Prostate gland (tissue), 2 donors: ENCODE data around the gene RPP21. TPM values are rescaled to one million over a fixed set of nuclear protein-coding genes. Genes with fewer than 3 reads are reported as not detected.
A peak's percentile ranks its signal among the peaks of the same experiment; 100 is the strongest.

Experiments used
- DNase-seq: peaks from one replicate; pipeline ENCODE4 v3.0.0-alpha.2; 2019; ENCODE audit warnings: low spot score
- H3K27ac ChIP-seq, 2 donors: fragments of 200-600 bp; sonication (generic); 2 replicates each; pipeline ENCODE4 v1.5.1; 2017 to 2019
- H3K27me3 ChIP-seq: fragments of 200-600 bp; sonication (generic); replicated peaks from 2 replicates; pipeline ENCODE4 v1.5.1; 2019; ENCODE audit not compliant: insufficient read depth
- H3K36me3 ChIP-seq, 2 donors: fragments of 200-600 bp; sonication (generic); 1 replicate in 1 of 2; 2 replicates in 1 of 2; pipeline versions ENCODE4 v1.5.1 to v1.8.1; 2017 to 2019
- H3K4me1 ChIP-seq: fragments of 200-600 bp; sonication (generic); replicated peaks from 2 replicates; pipeline ENCODE4 v1.5.1; 2019
- H3K4me3 ChIP-seq, 2 donors: fragments of 200-600 bp; sonication (generic); 2 replicates each; pipeline ENCODE4 v1.5.1; 2017 to 2019
- H3K9me3 ChIP-seq: fragments of 200-600 bp; sonication (generic); 2 replicates; pipeline ENCODE4 v1.5.1; 2017
- CTCF ChIP-seq, 4 experiments: fragments of 200-600 bp in 2 of 4; fragments of 450-650 bp in 2 of 4; sonication (generic) in 2 of 4; IDR thresholded peaks; 1 replicate in 3 of 4; 2 replicates in 1 of 4; pipeline ENCODE4 v1.5.1; 2016 to 2019; ENCODE audit warnings: antibody characterized with exemption in 4 of 4, mild to moderate bottlenecking in 2 of 4, moderate library complexity in 2 of 4
- POLR2A ChIP-seq: fragments of 450-650 bp; IDR thresholded peaks from one replicate; pipeline ENCODE4 v1.6.1; 2016; ENCODE audit warnings: antibody characterized with exemption, mild to moderate bottlenecking
- POLR2AphosphoS5 ChIP-seq: sonication (generic); formaldehyde crosslinking; IDR thresholded peaks from one replicate; pipeline ENCODE4 v1.6.1; 2017; ENCODE audit warnings: antibody characterized with exemption
- WGBS: methylation state at CpG from one replicate; pipeline ENCODE4 v1.1.5; 2018; 5-methylcytosine and 5-hydroxymethylcytosine counted together
- intact Hi-C: fragments of 100-400 bp; cut with DNase I; formaldehyde crosslinking; loops from one replicate; pipeline ENCODE4 v1.14.2; 2022
- total RNA-seq, 2 donors: library from RNA; depleted of rRNA; stranded (reverse); fragments of >200 nt; gene quantifications; one replicate each; pipeline ENCODE4 v1.1.0, GENCODE V29; 2016

RPP21 gene
- total RNA-seq, 2 donors from 2014 or later, result 86.7 to 121 TPM

- intact Hi-C loops, result loop anchor here (5.0 kb wide), 1 partner anchor 114 kb away; the partner anchor contains the start of gene TRIM26
- TF ChIP-seq POLR2AphosphoS5 (no peak), CTCF (IDR thresholded peaks at IDR 0.05) (no peak), POLR2A (no peak)
- WGBS, result under 1% methylated on average over 27 of the region's 29 CpGs
- no peaks in the 10 kb centered on the region for H3K36me3 ChIP-seq
- no peak for DNase-seq
- H3K4me1 ChIP-seq, result no peaks in the 10 kb centered on the region
- peak overlapping the region; percentile 65 to 82 for H3K4me3 ChIP-seq
- peak overlapping the region; percentile 94 to 95 for H3K27ac ChIP-seq
- no peaks in the 10 kb centered on the region for H3K9me3 ChIP-seq
- no peaks in the 10 kb centered on the region for H3K27me3 ChIP-seq
These were observed 19.0 kb upstream of the RPP21 start for GRCh38 chr6:30325873-30326525.

GRCh38 chr6:30326526-30327231 lies 18.3 kb upstream of the RPP21 start, which contains the start of gene TRIM39:
Gene TRIM39, plus strand, starts transcription at chr6:30326927. Its CDS starts 2,391 bp downstream, at chr6:30329318.
- Histone ChIP-seq H3K4me1 (no peaks in the 10 kb centered on the region), H3K36me3 (no peaks in the 10 kb centered on the region), H3K27me3 (no peaks in the 10 kb centered on the region), H3K9me3 (no peaks in the 10 kb centered on the region), H3K27ac (peak within 1 kb of the TSS; percentile 94 to 95), H3K4me3 (peak within 1 kb of the TSS; percentile 65 to 82)
- intact Hi-C loops, result loop anchor here (5.0 kb wide), 1 partner anchor 114 kb away; the partner anchor contains the start of gene TRIM26
- under 1% methylated on average over 66 of the region's 90 CpGs for WGBS
- TF ChIP-seq CTCF (IDR thresholded peaks at IDR 0.05) (peak in 2 of 4 experiments; percentile 32 to 41), POLR2A (peak; percentile 65), POLR2AphosphoS5 (peak; percentile 69)
- DNase-seq, result peak; percentile 83

- no peak for DNase-seq
- Histone ChIP-seq H3K9me3 (no peaks in the 10 kb centered on the region), H3K27ac (peak overlapping the region; percentile 94 to 95), H3K4me3 (peak overlapping the region; percentile 65 to 82), H3K27me3 (no peaks in the 10 kb centered on the region), H3K36me3 (no peaks in the 10 kb centered on the region), H3K4me1 (no peaks in the 10 kb centered on the region)
- intact Hi-C loops, result loop anchor here (5.0 kb wide), 1 partner anchor 115 kb away; the partner anchor contains the start of gene TRIM26
- TF ChIP-seq POLR2AphosphoS5 (no peak), CTCF (IDR thresholded peaks at IDR 0.05) (no peak), POLR2A (no peak)
- 2% methylated on average over 17 of the region's 17 CpGs for WGBS
These were observed 17.7 kb upstream of the RPP21 start for GRCh38 chr6:30327232-30327746.

- intact Hi-C loops, result loop anchor here (5.0 kb wide), 1 partner anchor 116 kb away; the partner anchor contains the start of gene TRIM26
- no peak for DNase-seq
- Histone ChIP-seq H3K9me3 (no peaks in the 10 kb centered on the region), H3K4me3 (no peak overlapping the region), H3K27me3 (no peaks in the 10 kb centered on the region), H3K36me3 (no peaks in the 10 kb centered on the region), H3K27ac (no peak overlapping the region), H3K4me1 (no peaks in the 10 kb centered on the region)
- TF ChIP-seq POLR2A (no peak), CTCF (IDR thresholded peaks at IDR 0.05) (no peak), POLR2AphosphoS5 (no peak)
These were observed 16.6 kb upstream of the RPP21 start for GRCh38 chr6:30328397-30328796.
